ENCODE measurements around the gene DUSP15.

- TF ChIP-seq CEBPB (IDR thresholded peaks at IDR 0.05; ENCODE audit: low read depth) (no peak), ATF3 (IDR thresholded peaks at IDR 0.05) (no peak), POLR2AphosphoS5 (IDR thresholded peaks at IDR 0.05; ENCODE audit: low read depth, low read length) (no peak)
These were observed 11.6 kb downstream of the DUSP15 start for GRCh38 chr20:31858760-31859083.
